DND-41 (cell line): ENCODE results near the gene HNF1A.

Source experiments
- ATAC-seq: fragments of 200-7000 bp; cut with Tn5 transposase; 3 replicates; pipeline ENCODE4 v1.9.1; 2021; ENCODE audit warnings: low read depth; ENCODE audit not compliant: insufficient read depth
- DNase-seq: peaks from one replicate; pipeline ENCODE4 v3.0.0-alpha.2; 2020
- H2AFZ ChIP-seq: 2 replicates; pipeline ENCODE4 v1.6.0; 2012; ENCODE audit warnings: low read depth, low read length
- H3K27ac ChIP-seq: 2 replicates; pipeline ENCODE4 v1.5.1; 2012; ENCODE audit warnings: low read length, inconsistent platforms
- H3K27me3 ChIP-seq: fragments of 200-600 bp; sonication (generic); 2 replicates; pipeline ENCODE4 v1.6.0; 2012; ENCODE audit warnings: low read length, mild to moderate bottlenecking, inconsistent platforms; ENCODE audit not compliant: insufficient read depth, poor library complexity
- H3K36me3 ChIP-seq: 2 replicates; pipeline ENCODE4 v1.5.1; 2012; ENCODE audit warnings: low read length, inconsistent platforms; ENCODE audit not compliant: insufficient read depth
- H3K4me1 ChIP-seq: 2 replicates; pipeline ENCODE4 v1.5.1; 2012; ENCODE audit warnings: mild to moderate bottlenecking, low read length; ENCODE audit not compliant: insufficient read depth
- H3K4me2 ChIP-seq: 2 replicates; pipeline ENCODE4 v1.6.0; 2012; ENCODE audit warnings: mild to moderate bottlenecking, moderate library complexity, low read length, inconsistent platforms; ENCODE audit not compliant: insufficient read depth
- H3K4me3 ChIP-seq, 2 experiments: fragments of 200-600 bp in 1 of 2; shearing (Covaris generic) in 1 of 2; 2 replicates each; pipeline ENCODE4 v1.5.1; 2012 to 2016; ENCODE audit warnings: inconsistent platforms in 2 of 2, low read length in 2 of 2, mild to moderate bottlenecking in 2 of 2, low read depth in 1 of 2, moderate library complexity in 1 of 2
- H3K79me2 ChIP-seq: 2 replicates; pipeline ENCODE4 v1.6.0; 2012; ENCODE audit warnings: low read length, inconsistent platforms; ENCODE audit not compliant: insufficient read depth
- H3K9ac ChIP-seq: 2 replicates; pipeline ENCODE4 v1.6.0; 2012; ENCODE audit warnings: low read depth, mild to moderate bottlenecking, inconsistent platforms, low read length, moderate library complexity
- H3K9me3 ChIP-seq: 2 replicates; pipeline ENCODE4 v1.5.1; 2012; ENCODE audit warnings: low read length, moderate library complexity, mild to moderate bottlenecking, inconsistent platforms; ENCODE audit not compliant: insufficient read depth, severe bottlenecking
- H4K20me1 ChIP-seq: 2 replicates; pipeline ENCODE4 v1.6.0; 2012; ENCODE audit warnings: low read length; ENCODE audit not compliant: insufficient read depth
- EZH2 ChIP-seq: IDR thresholded peaks from 3 replicates; pipeline ENCODE4 v1.6.1; 2012; ENCODE audit warnings: borderline replicate concordance, low read depth, mild to moderate bottlenecking, moderate library complexity, low read length, inconsistent platforms; ENCODE audit not compliant: severe bottlenecking
- TF ChIP-seq, protein P1 (sequence below): IDR thresholded peaks from 2 replicates; pipeline ENCODE4 v1.5.1; 2012; ENCODE audit warnings: borderline replicate concordance, low read length, moderate library complexity, mild to moderate bottlenecking; ENCODE audit not compliant: poor library complexity, severe bottlenecking; ENCODE audit errors: extremely low read depth

HNF1A gene

DNA sequence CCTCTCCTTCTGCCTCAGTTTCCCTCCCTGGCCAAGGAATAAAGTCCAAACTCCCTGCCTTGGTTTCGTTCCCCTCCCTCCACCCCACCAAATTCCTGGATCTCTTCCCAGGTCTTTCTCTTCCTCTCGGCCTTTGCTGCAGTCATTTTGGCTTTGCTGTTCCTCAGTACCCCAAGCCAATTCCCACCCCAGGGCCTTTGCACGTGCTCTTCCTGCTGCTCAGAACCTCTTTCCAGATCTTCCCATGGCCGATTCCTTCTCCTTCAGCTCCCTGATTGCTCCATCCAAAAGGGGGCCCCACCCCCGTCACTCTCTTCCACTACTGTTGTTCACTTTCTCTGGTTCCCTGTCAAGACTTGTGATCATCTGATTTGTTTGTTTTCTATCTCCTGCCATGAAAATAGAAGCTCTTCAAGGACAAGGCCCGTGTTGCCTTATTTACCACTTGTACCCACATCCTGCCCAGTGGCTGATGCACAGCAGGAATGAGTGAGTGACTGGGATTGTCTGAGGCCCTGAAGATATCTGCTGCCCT is 3.1 kb downstream of the HNF1A start:
- Histone ChIP-seq H3K4me1 (no peaks in the 10 kb centered on the region), H3K79me2 (no peaks in the 10 kb centered on the region)
- TF ChIP-seq EZH2, result no peak

DNA sequence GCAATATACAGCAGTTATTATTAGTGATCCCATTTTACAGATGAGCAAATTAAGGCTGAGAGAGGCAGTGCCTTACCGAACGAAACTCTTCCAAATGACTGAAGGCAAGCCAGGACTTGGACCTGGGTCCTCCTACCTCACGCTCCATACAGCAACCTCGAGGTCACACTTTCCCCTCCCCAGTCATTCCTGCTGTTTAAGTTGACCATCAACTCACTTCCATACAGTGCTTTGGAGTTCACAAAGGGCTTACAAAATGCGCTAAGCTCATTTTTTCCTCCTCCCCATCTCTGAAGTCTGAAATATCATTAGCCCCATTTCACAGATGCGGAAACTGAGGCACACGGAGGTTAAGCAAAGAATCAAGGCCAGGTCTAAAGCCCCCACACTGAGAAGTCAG is 4.3 kb downstream of the HNF1A start:
- no peaks in the 10 kb centered on the region for H3K27me3 ChIP-seq
- H4K20me1 ChIP-seq, result no peaks in the 10 kb centered on the region
- H3K4me2 ChIP-seq, result no peak overlapping the region
- no peaks in the 10 kb centered on the region for H3K79me2 ChIP-seq
- H3K27ac ChIP-seq, result no peak overlapping the region
- no peaks in the 10 kb centered on the region for H3K36me3 ChIP-seq
- no peaks in the 10 kb centered on the region for H3K9me3 ChIP-seq
- H3K4me3 ChIP-seq, result no peak overlapping the region
- ATAC-seq (no peak), DNase-seq (no peak)
- H3K9ac ChIP-seq, result no peak overlapping the region
- no peak for TF ChIP-seq EZH2
- TF ChIP-seq, protein P1, sequence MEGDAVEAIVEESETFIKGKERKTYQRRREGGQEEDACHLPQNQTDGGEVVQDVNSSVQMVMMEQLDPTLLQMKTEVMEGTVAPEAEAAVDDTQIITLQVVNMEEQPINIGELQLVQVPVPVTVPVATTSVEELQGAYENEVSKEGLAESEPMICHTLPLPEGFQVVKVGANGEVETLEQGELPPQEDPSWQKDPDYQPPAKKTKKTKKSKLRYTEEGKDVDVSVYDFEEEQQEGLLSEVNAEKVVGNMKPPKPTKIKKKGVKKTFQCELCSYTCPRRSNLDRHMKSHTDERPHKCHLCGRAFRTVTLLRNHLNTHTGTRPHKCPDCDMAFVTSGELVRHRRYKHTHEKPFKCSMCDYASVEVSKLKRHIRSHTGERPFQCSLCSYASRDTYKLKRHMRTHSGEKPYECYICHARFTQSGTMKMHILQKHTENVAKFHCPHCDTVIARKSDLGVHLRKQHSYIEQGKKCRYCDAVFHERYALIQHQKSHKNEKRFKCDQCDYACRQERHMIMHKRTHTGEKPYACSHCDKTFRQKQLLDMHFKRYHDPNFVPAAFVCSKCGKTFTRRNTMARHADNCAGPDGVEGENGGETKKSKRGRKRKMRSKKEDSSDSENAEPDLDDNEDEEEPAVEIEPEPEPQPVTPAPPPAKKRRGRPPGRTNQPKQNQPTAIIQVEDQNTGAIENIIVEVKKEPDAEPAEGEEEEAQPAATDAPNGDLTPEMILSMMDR, result no peak
- no peak overlapping the region for H2AFZ ChIP-seq
- H3K4me1 ChIP-seq, result no peaks in the 10 kb centered on the region

More for the DNA sequence above, 3.1 kb downstream of the HNF1A start:
- H2AFZ ChIP-seq, result no peak overlapping the region
- no peak overlapping the region for H3K9ac ChIP-seq
- H3K4me3 ChIP-seq, result no peak overlapping the region
- ATAC-seq (no peak), DNase-seq (no peak)
- no peak overlapping the region for H3K27ac ChIP-seq
- no peaks in the 10 kb centered on the region for H4K20me1 ChIP-seq
- no peaks in the 10 kb centered on the region for H3K9me3 ChIP-seq
- no peak overlapping the region for H3K4me2 ChIP-seq
- no peaks in the 10 kb centered on the region for H3K27me3 ChIP-seq
- H3K36me3 ChIP-seq, result no peaks in the 10 kb centered on the region

DNA sequence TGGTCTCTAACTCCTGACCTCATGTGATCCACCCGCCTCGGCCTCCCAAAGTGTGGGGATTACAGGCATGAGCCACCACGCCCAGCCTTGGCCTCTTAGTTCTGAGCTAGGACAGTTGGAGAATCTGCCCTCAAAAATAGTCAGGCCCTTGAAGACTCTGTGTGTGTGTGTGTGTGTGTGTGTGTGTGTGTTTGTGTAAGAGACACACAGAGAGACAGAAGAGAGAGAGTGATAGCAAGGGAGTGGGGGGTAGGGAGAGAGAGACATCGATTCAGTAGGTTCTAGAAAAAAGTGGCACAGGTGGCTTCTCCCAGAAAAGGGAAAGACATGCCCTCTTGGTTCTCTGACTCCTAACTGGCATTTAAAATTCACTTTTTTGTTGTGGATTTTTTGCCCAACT is 5.4 kb downstream of the HNF1A start:
- H3K4me3 ChIP-seq, result no peak overlapping the region
- H3K9me3 ChIP-seq, result no peaks in the 10 kb centered on the region
- no peak overlapping the region for H2AFZ ChIP-seq
- H3K4me2 ChIP-seq, result no peak overlapping the region
- no peak overlapping the region for H3K27ac ChIP-seq
- H3K9ac ChIP-seq, result no peak overlapping the region
- H3K79me2 ChIP-seq, result no peaks in the 10 kb centered on the region
- DNase-seq, result no peak
- H4K20me1 ChIP-seq, result no peaks in the 10 kb centered on the region
- H3K36me3 ChIP-seq, result no peaks in the 10 kb centered on the region
- no peaks in the 10 kb centered on the region for H3K4me1 ChIP-seq
- H3K27me3 ChIP-seq, result no peaks in the 10 kb centered on the region
- ATAC-seq, result no peak
- TF ChIP-seq, protein P1, result no peak
- no peak for TF ChIP-seq EZH2

DNA sequence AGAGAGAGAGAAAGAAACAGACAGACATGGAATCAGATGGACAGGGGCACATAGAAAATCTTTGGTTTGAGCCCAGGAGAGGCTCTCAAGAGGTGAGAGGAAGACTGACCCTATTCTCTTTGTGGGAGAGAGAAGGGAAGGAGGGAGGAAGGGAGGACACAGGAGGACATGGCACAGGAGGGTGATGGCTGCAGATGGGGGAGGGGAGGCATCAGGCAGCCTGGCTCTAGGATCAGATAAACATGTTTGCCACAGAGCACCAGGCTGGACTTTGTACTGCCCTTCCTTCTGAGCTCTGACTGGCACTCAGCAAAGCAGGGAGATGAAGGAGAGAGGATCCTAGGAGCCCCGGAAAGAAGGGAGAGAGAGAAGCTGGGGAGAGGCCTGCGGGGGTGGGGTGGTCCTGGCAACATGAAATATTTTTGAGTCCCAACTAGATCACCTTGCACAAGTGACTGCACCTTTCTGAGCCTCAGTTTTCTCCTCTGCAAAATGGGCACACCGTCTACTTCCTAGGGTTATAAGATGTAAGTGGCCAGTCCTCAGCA is 6.1 kb downstream of the HNF1A start:
- Histone ChIP-seq H3K9ac (no peak overlapping the region), H3K27ac (no peak overlapping the region), H3K9me3 (no peaks in the 10 kb centered on the region), H3K4me3 (no peak overlapping the region), H3K4me2 (no peak overlapping the region), H4K20me1 (no peaks in the 10 kb centered on the region), H3K79me2 (no peaks in the 10 kb centered on the region), H3K27me3 (no peaks in the 10 kb centered on the region), H3K4me1 (no peaks in the 10 kb centered on the region), H2AFZ (no peak overlapping the region), H3K36me3 (no peaks in the 10 kb centered on the region)
- DNase-seq (no peak), ATAC-seq (no peak)
- TF ChIP-seq EZH2, result no peak
- TF ChIP-seq, protein P1, result no peak
